K562 (cell line): Measurements from ENCODE around the gene SECISBP2. TPM values are rescaled to one million over a fixed set of nuclear protein-coding genes. Genes with fewer than 3 reads are reported as not detected.

Experiments
- ATAC-seq: fragments of 200-7000 bp; cut with Tn5 transposase; 3 replicates; pipeline ENCODE4 v1.9.1; 2020; ENCODE audit warnings: moderate library complexity
- BruUV-seq: library from RNA; stranded (reverse); fragments of 400-500 nt; replicated peaks from 2 replicates; lab custom pipeline; 2021; lab: Mats Ljungman, UMichigan
- CTCF ChIA-PET: fragments of 300-600 bp; formaldehyde crosslinking; extraction: SDS; loops from one replicate; lab custom pipeline; 2021; ENCODE audit warnings: low intra/inter-chr PET ratio; lab: Yijun Ruan, JAX
- POLR2A ChIA-PET: fragments of 300-600, 350-650 bp; sonication (Branson Sonifier 250); formaldehyde crosslinking; extraction: SDS; loops from one replicate; lab custom pipeline; 2021; ENCODE audit warnings: antibody characterized with exemption, inconsistent platforms; lab: Yijun Ruan, JAX
- DNase-seq, 4 experiments: peaks; one replicate each; pipeline versions ENCODE4 v3.0.0 to v3.0.0-alpha.2; 2011 to 2018; ENCODE audit warnings: low spot score in 3 of 4, mixed read lengths in 3 of 4; ENCODE audit errors: extremely low read depth in 1 of 4
- FAIRE-seq: peaks from 2 replicates; lab custom pipeline; 2011; peaks lifted over from hg19 to GRCh38; lab: Jason Lieb, UNC
- H2AFZ ChIP-seq: 2 replicates; pipeline ENCODE4 v1.6.0; 2011; ENCODE audit warnings: low read depth, low read length, control low read depth, inconsistent platforms
- H3K27ac ChIP-seq: fragments of 200-600 bp; 3 replicates; pipeline ENCODE4 v1.8.0; 2011; ENCODE audit warnings: low read depth, mild to moderate bottlenecking, control low read depth, inconsistent platforms, low read length, moderate library complexity, mixed read lengths; ENCODE audit errors: extremely low read depth
- H3K27me3 ChIP-seq, 2 experiments: fragments of 300-600 bp in 1 of 2; 2 replicates in 1 of 2; 3 replicates in 1 of 2; pipeline versions ENCODE4 v1.6.0 to v1.8.0; 2011; ENCODE audit warnings: inconsistent platforms in 2 of 2, low read length in 2 of 2, mild to moderate bottlenecking in 1 of 2, mixed read lengths in 1 of 2, moderate library complexity in 1 of 2; ENCODE audit not compliant: control insufficient read depth in 2 of 2, insufficient read depth in 2 of 2
- H3K36me3 ChIP-seq: fragments of 300-600 bp; 3 replicates; pipeline ENCODE4 v1.8.0; 2011; ENCODE audit warnings: mild to moderate bottlenecking, low read length, inconsistent platforms; ENCODE audit not compliant: control insufficient read depth, insufficient read depth
- H3K4me1 ChIP-seq, 2 experiments: fragments of 200-600 bp in 1 of 2; replicated peaks in 1 of 2; 2 replicates in 1 of 2; 3 replicates in 1 of 2; pipeline versions ENCODE4 v1.5.1 to v1.8.0; 2011; ENCODE audit warnings: inconsistent platforms in 2 of 2, low read length in 2 of 2, mild to moderate bottlenecking in 1 of 2, mixed read lengths in 1 of 2, moderate library complexity in 1 of 2; ENCODE audit not compliant: control insufficient read depth in 2 of 2, insufficient read depth in 2 of 2
- H3K4me2 ChIP-seq: 2 replicates; pipeline ENCODE4 v1.6.1; 2011; ENCODE audit warnings: low read length, control low read depth, inconsistent platforms, mixed read lengths; ENCODE audit not compliant: insufficient read depth
- H3K4me3 ChIP-seq: fragments of 200-600 bp; sonication (generic), shearing (Covaris generic); 2 replicates; pipeline ENCODE4 v1.5.1; 2016; ENCODE audit warnings: control low read depth, inconsistent platforms
- H3K79me2 ChIP-seq: fragments of 200-600 bp; 3 replicates; pipeline ENCODE4 v1.8.0; 2011; ENCODE audit warnings: low read length, inconsistent platforms; ENCODE audit not compliant: control insufficient read depth, insufficient read depth
- H3K9ac ChIP-seq, 2 experiments: 2 replicates each; pipeline versions ENCODE4 v1.6.0 to v1.6.1; 2011; ENCODE audit warnings: low read depth in 2 of 2, low read length in 2 of 2, control low read depth in 1 of 2, inconsistent platforms in 1 of 2, mild to moderate bottlenecking in 1 of 2, mixed read lengths in 1 of 2; ENCODE audit not compliant: insufficient read depth in 1 of 2
- H3K9me1 ChIP-seq: one replicate; pipeline ENCODE4 v1.6.0; 2011; ENCODE audit warnings: inconsistent platforms, mild to moderate bottlenecking, low read length, moderate library complexity; ENCODE audit not compliant: control insufficient read depth, insufficient read depth
- H3K9me3 ChIP-seq: replicated peaks from 2 replicates; pipeline ENCODE4 v1.5.1; 2011; ENCODE audit warnings: low read depth, low read length, inconsistent platforms; ENCODE audit not compliant: control insufficient read depth, insufficient read depth
- H4K20me1 ChIP-seq: replicated peaks from 2 replicates; pipeline ENCODE4 v1.6.1; 2011; ENCODE audit warnings: low read length, inconsistent platforms, mixed read lengths; ENCODE audit not compliant: control insufficient read depth, insufficient read depth
- BMI1 ChIP-seq: fragments of 150-350 bp; IDR thresholded peaks from 2 replicates; pipeline ENCODE4 v1.6.1; 2014; ENCODE audit warnings: low read length
- PHB ChIP-seq: fragments of 250-450 bp; sonication (Bioruptor Pico); IDR thresholded peaks from 2 replicates; pipeline ENCODE4 v1.5.0; 2021
- TSC22D4 ChIP-seq: fragments of 450-650 bp; IDR thresholded peaks from 2 replicates; pipeline ENCODE4 v1.6.1; 2016; ENCODE audit warnings: missing genetic modification characterization, missing biosample characterization, control low read depth
- UBTF ChIP-seq, 2 experiments: IDR thresholded peaks; 2 replicates each; pipeline ENCODE4 v1.6.1; 2012; ENCODE audit warnings: improper control_type of control experiment in 2 of 2, low read depth in 2 of 2, low read length in 2 of 2, borderline replicate concordance in 1 of 2
- ZNF12 ChIP-seq: sonication (generic); formaldehyde crosslinking; IDR thresholded peaks from 2 replicates; pipeline ENCODE4 v1.4.0; 2020; ENCODE audit warnings: mild to moderate bottlenecking, missing genetic modification reagents
- whole genome bisulfite sequencing: fragments of 100-300 bp; shearing (Covaris generic); methylation state at CpG from one replicate; pipeline ENCODE4 v1.1.6; 2016; ENCODE audit warnings: low coverage, mixed read lengths; ENCODE audit not compliant: insufficient coverage; ENCODE audit errors: missing lambda C conversion rate; 5-methylcytosine and 5-hydroxymethylcytosine counted together
- in situ Hi-C: fragments of 300-500 bp; cut with MboI; formaldehyde crosslinking; loops from 4 replicates; pipeline ENCODE4 v1.15.0; 2018; ENCODE audit warnings: inconsistent platforms, mixed read lengths
- intact Hi-C: fragments of 100-400 bp; cut with micrococcal nuclease; formaldehyde crosslinking; loops from 2 replicates; pipeline ENCODE4 v1.14.2; 2022
- polyA plus RNA-seq, 8 experiments: library from polyadenylated mRNA; depleted of rRNA in 4 of 8; stranded (reverse) in 5 of 8; unstranded in 3 of 8; fragments of >200 nt; fragmentation: Nextera tagmentation in 2 of 8; fragmentation: Illumina TruSeq in 1 of 8; extraction: Ambion mirVana in 2 of 8; extraction: Trizol in 1 of 8; gene quantifications; 2 replicates each; pipeline versions ENCODE4 v1.2.1 to v1.2.3, GENCODE V29; 2011 to 2014; ENCODE audit warnings: inconsistent platforms in 1 of 8, missing spikeins in 1 of 8
- total RNA-seq, 7 experiments: library from RNA; depleted of rRNA in 6 of 7; stranded (reverse); fragments of >200 nt in 6 of 7; fragmentation: Illumina TruSeq in 2 of 7; extraction: Trizol in 2 of 7; gene quantifications; 2 replicates each; pipeline versions ENCODE4 v1.2.1 to v1.2.3, GENCODE V29; 2011 to 2021; ENCODE audit warnings: low replicate concordance in 1 of 7
- TF ChIP-seq, protein P1 (sequence below): IDR thresholded peaks from 3 replicates; pipeline ENCODE4 v1.6.1; 2011; ENCODE audit warnings: borderline replicate concordance, mild to moderate bottlenecking, moderate library complexity; ENCODE audit not compliant: insufficient read length; ENCODE audit errors: extremely low read depth
- TF ChIP-seq, protein P2 (sequence below): sonication (generic); formaldehyde crosslinking; IDR thresholded peaks from 2 replicates; pipeline ENCODE4 v1.8.0; 2023; ENCODE audit warnings: missing genetic modification reagents, mild to moderate bottlenecking, borderline replicate concordance

The SECISBP2 gene
- total and polyA plus RNA-seq, 9 of the 15 experiments (the other 6 are each of a cell fraction or from before 2014, with no cell fraction given) = 3.2 to 41.6 (median 26.1) TPM

- H3K9me1 ChIP-seq = no peaks in the 10 kb centered on the region
- CTCF ChIA-PET = no interaction called here
- no peak overlapping the region for H2AFZ ChIP-seq
- DNase-seq (no peak), ATAC-seq (no peak), FAIRE-seq (no peak)
- H3K4me1 ChIP-seq = no peaks in the 10 kb centered on the region
- no peaks in the 10 kb centered on the region for H4K20me1 ChIP-seq
- intact Hi-C loops = no loop called here
- H3K27me3 ChIP-seq = no peaks in the 10 kb centered on the region
- no peaks in the 10 kb centered on the region for H3K79me2 ChIP-seq
- H3K4me3 ChIP-seq = no peak overlapping the region
- no peaks in the 10 kb centered on the region for H3K9me3 ChIP-seq
- WGBS = 70% methylated on average over 3 of the region's 3 CpGs
- no peak overlapping the region for H3K9ac ChIP-seq
- in situ Hi-C loops = no loop called here
- no TSS peak for BruUV-seq
- H3K36me3 ChIP-seq = peaks cover 80% of the 10 kb centered on the region; the same call in 2 of the 3 replicates
- H3K4me2 ChIP-seq = no peak overlapping the region
- H3K27ac ChIP-seq = no peak overlapping the region
- POLR2A ChIA-PET = no interaction called here
- TF ChIP-seq UBTF (IDR thresholded peaks at IDR 0.05; ENCODE audit: borderline replicate concordance in 1 of 2, low read depth in 2 of 2, low read length in 2 of 2) (no peak), PHB (CRISPR knock-in tag) (no peak), BMI1 (no peak), ZNF12 (no peak), TSC22D4 (tag) (no peak)
- TF ChIP-seq, protein P1, sequence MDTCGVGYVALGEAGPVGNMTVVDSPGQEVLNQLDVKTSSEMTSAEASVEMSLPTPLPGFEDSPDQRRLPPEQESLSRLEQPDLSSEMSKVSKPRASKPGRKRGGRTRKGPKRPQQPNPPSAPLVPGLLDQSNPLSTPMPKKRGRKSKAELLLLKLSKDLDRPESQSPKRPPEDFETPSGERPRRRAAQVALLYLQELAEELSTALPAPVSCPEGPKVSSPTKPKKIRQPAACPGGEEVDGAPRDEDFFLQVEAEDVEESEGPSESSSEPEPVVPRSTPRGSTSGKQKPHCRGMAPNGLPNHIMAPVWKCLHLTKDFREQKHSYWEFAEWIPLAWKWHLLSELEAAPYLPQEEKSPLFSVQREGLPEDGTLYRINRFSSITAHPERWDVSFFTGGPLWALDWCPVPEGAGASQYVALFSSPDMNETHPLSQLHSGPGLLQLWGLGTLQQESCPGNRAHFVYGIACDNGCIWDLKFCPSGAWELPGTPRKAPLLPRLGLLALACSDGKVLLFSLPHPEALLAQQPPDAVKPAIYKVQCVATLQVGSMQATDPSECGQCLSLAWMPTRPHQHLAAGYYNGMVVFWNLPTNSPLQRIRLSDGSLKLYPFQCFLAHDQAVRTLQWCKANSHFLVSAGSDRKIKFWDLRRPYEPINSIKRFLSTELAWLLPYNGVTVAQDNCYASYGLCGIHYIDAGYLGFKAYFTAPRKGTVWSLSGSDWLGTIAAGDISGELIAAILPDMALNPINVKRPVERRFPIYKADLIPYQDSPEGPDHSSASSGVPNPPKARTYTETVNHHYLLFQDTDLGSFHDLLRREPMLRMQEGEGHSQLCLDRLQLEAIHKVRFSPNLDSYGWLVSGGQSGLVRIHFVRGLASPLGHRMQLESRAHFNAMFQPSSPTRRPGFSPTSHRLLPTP = no peak
- TF ChIP-seq, protein P2, sequence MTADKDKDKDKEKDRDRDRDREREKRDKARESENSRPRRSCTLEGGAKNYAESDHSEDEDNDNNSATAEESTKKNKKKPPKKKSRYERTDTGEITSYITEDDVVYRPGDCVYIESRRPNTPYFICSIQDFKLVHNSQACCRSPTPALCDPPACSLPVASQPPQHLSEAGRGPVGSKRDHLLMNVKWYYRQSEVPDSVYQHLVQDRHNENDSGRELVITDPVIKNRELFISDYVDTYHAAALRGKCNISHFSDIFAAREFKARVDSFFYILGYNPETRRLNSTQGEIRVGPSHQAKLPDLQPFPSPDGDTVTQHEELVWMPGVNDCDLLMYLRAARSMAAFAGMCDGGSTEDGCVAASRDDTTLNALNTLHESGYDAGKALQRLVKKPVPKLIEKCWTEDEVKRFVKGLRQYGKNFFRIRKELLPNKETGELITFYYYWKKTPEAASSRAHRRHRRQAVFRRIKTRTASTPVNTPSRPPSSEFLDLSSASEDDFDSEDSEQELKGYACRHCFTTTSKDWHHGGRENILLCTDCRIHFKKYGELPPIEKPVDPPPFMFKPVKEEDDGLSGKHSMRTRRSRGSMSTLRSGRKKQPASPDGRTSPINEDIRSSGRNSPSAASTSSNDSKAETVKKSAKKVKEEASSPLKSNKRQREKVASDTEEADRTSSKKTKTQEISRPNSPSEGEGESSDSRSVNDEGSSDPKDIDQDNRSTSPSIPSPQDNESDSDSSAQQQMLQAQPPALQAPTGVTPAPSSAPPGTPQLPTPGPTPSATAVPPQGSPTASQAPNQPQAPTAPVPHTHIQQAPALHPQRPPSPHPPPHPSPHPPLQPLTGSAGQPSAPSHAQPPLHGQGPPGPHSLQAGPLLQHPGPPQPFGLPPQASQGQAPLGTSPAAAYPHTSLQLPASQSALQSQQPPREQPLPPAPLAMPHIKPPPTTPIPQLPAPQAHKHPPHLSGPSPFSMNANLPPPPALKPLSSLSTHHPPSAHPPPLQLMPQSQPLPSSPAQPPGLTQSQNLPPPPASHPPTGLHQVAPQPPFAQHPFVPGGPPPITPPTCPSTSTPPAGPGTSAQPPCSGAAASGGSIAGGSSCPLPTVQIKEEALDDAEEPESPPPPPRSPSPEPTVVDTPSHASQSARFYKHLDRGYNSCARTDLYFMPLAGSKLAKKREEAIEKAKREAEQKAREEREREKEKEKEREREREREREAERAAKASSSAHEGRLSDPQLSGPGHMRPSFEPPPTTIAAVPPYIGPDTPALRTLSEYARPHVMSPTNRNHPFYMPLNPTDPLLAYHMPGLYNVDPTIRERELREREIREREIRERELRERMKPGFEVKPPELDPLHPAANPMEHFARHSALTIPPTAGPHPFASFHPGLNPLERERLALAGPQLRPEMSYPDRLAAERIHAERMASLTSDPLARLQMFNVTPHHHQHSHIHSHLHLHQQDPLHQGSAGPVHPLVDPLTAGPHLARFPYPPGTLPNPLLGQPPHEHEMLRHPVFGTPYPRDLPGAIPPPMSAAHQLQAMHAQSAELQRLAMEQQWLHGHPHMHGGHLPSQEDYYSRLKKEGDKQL (CRISPR knock-in tag) = no peak
These were observed 35.7 kb downstream of the SECISBP2 start for GRCh38 chr9:89353989-89354388.
